HG03439 (cell line): ENCODE data around the gene NCOA3.
"Not testable (repeated sequence)": the region's sequence is repeated elsewhere in the genome, so short reads cannot be mapped to it uniquely, and the experiment has no call there.

Experiments
- ATAC-seq: cut with Tn5 transposase; IDR thresholded peaks from one replicate; pipeline ENCODE4 v1.9.1; 2021; ENCODE audit warnings: mild to moderate bottlenecking, moderate library complexity; ENCODE audit not compliant: unreplicated experiment

Gene NCOA3

DNA sequence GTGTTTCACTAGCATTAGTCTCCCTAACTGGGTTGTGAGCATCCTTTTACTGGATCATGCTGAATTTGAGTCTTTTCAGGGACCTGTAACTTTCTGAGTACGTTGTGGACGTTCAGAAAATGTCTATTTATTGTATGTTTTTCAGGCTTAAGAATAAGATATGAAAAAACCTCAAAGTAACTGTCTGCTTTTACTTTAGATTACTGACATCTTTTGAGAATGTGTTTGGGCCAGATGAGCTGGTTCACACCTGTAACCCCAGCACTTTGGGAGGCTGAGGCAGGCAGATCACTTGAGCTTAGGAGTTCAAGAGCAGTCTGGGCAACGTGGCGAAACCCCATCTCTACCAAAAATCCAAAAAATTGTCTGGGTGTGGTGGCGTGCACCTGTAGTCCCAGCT, 32.7 kb downstream of the NCOA3 start:
- ATAC-seq = no peak

DNA sequence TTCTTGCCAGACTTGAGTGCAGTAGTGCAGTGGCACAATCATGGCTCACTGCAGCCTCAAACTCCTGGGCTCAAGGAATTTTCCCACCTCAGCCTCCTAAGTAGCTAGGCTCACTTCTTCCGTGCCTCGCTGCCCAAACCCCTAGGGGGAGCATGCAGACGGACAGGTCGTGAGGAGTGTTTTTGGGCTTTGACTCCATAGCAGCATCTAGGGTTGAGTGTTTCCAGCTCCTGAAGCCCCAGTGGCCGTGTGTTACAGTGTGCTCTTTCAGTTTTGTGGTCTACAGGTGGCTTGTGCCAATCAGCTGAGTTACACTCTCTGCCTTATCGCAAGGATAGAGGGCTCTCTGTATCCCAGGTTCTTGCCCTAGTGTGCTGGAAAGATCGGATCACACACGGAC, 33.4 kb downstream of the NCOA3 start:
- ATAC-seq = no peak

DNA sequence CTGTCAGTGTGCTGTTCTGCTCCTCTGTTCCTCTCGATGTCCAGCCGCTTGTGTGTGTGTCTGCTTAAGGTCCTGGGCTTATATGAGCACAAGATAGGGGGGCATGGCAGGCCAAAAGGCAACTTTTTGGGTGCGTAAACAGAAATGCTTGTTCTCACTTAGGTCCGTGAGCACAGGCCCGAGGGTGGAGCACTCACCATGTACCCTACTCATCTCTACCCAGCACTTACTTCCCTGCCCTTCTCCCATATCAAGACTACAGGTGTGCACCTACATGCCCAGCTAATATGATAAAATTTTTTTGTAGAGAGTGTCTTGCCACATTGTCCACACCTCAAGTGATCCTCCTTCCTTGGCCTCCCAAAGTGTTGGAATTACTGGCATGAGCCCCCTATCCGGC, 34.3 kb downstream of the NCOA3 start:
- no peak for ATAC-seq

DNA sequence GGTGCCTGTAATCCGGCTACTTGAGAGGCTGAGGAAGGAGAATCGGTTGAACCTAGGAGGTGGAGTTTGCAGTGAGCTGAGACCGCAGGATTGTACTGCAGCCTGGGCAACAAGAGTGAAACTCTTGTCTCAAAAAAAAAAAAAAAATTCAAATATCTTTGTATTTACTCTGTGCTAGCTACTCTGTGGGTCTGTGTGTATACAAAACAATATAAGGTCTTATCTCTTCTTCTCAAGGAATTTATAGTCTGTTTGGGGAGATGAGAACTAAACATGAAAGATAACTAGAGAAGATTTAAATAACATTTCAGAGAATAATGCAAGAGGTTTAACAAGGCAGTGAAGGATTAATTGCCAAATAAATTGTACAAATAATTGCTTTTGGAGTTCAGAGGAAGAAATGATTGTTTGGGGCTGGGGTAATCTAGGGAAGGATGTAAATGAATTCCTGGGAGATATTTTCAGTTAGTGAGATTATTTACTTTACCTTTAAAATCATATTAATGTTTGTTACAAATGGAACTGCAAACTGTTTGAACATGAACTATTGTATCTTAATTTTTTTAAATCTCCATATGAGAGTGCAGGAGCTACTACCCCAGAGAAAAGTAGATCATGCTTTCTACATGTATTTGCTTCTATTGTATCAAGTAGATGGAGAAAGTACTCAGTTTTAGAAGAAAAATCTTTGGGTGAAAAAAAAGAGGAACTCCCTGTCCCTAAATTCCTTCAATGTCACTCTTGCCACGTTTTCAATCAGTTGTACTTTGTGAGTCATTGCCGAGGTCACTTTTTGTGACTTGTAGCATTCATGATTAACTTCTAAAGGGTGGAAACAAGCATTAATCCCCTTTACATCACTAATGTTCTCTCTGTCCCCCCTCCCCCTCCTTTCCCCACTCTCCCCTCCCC, 39.0 kb downstream of the NCOA3 start:
- ATAC-seq = no peak

DNA sequence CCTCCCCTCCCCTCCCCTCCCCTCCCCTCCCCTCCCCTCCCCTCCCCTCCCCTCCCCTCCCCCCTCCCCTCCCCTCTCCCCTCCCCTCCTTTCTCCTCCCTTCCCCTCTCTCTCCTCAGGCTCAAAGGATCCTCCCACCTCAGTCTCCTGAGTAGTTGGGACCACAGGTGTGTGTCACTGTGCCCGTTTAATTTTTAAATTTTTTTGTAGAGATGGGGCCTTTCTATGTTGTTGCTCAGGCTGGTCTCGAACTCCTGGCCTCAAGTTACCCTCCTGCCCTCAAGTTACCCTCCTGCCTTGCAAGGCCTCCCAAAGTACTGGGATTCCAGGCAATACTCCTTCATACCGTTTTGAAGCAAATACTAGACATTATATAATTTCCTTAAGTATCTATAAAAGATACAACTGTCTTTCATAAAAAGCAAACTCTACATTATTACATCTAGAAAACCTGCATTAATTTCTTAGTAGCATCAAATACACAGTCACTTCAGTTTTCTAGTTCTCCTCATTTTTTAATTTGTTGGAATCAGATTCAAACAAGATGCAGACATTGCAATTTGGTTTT, 39.8 kb downstream of the NCOA3 start:
- no peak for ATAC-seq

DNA sequence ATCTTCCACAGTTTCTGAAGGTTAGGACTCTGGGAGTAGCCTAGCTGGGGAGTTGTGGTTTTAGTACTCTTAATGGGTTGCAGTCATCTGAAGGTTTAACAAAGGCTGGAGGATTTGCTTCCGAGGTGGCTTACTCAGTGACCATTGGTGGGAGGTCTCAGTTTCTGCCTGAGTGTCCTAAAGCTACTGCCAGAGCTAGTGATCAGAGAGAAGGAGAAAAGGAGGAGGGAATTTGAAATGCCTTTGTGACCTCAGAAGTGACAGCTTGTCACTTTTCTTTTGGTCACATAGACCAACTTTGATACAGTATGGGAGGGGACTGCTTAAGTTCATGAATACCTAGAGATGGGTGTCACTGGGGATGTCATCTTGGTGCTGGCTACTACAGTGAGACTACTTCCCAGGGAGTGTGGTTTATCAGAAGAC, 41.3 kb downstream of the NCOA3 start:
- no peak for ATAC-seq

DNA sequence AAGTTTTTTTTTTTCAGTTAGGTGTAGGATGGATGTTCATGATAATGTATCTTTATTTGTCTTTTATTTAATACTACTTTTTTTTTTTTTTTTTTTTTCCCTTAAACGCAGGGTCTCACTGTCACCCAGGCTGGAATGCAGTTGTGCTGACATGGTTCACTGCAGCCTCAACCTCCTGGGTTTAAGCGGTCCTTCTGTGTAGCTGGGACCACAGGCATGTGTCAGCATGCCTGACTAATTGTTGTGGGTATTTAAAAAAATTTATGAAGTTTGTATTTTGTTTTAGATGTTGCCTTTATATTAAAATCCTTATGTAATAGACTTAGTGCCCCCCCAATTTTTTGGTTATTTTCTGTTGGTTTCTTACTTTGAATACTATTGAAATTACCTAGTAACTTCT, 42.6 kb downstream of the NCOA3 start:
- no peak for ATAC-seq

DNA sequence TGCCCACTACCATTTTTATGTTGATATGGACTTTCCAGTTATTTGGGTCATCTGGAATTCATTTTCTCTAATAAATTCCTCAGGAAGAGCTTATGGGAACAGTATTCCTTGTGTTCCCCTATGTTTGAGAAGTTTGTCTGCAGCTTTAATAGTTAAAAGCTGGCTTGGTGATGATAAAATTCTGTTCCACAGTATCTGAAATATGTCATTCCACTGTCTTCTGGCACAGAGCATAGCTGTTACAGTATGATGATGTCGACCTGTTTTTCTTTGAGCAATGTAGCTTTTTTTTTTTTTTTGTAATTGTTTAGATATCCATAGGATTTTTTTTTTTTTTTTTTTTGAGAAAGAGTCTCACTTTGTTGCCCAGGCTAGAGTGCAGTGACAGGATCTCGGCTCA, 43.2 kb downstream of the NCOA3 start:
- ATAC-seq = no peak

DNA sequence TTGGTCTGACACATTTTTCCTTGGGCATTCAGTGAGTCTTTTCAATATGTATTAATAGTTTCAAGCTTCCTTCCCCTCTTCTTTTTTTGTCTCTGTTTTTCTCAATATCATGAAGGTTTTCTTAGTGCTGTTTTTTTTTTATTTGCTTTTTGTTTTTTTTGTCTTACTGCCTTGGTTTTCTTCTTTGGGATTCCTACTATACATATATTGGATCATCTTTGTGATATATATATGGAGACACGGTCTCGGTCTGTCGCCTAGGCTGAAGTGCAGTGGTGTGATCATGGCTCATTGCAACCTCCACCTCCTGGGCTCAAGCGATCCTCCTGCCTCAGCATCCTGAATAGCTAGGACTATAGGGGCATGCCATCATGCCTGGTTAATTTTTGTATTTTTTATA, 43.8 kb downstream of the NCOA3 start:
- no peak for ATAC-seq

DNA sequence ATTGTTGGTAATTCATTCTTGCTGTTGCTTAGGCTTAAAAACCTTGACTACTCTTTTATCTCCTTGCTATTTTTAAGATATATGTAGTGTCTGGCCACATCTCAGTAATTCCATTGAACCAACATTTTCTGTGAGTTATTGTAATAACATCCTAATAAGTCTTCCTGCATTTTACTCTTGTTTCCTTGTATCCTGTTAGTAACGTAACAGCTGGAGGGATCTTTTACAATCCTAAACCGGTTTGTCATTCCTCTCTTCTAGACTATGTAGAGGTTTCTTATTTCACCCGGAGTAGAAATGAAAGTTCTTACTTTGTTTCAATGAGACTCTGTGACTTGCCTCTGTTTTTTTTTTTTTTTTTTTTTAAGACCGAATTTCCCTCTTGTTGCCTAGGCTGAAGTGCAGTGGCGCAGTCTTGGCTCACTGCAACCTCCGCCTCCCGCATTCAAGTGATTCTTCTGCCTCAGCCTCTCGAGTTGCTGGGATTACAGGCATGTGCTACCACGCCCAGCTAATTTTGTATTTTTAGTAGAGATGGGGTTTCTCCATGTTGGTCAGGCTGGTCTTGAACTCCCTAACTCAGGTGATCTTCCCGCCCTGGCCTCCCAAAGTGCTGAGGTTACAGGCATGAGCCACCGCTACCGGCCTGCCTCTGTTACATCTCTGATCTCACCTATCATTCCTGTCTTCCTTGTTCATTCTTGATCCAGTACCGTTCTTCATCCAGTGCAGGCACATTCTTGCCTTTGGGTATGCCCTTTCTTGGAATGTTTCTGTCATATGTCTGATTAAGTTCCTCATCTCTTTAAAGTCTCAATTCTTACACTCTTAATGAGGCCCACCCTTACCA, 44.7 kb downstream of the NCOA3 start:
- no peak for ATAC-seq

DNA sequence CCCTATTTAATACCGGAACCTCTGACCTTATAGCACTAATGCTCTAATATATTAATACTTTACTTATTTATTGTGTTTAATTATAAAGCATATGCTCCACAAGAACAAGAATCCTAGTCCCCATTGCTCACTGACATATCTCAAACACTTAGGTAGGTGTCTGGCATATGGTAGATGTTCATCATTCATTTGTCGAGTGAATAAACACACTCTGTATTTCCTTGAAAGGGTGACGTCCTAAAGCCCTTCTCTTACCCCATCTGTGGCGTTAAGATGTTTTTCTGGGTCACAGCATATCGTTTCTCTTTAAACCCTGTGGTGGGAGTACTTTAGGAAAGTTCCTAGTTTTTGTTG, 45.3 kb downstream of the NCOA3 start:
- no peak for ATAC-seq

DNA sequence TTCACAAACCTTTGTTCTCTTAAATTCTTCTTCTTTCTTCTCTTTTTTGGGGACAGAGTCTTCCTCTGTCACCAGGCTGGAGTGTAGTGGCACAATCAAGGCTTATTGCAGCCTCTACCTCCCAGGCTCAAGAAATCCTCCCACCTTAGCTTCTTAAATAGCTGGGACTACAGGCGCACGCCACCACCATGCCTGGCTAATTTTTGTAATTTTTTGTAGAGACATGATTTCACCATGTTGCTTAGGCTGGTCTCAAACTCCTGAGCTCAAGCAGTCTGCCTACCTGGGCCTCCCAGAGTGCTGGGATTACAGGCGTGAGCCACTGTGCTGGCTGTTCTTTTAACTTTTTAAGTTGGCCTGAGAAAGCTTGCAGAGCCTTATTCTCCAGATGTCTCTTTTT, 48.0 kb downstream of the NCOA3 start:
- no peak for ATAC-seq

DNA sequence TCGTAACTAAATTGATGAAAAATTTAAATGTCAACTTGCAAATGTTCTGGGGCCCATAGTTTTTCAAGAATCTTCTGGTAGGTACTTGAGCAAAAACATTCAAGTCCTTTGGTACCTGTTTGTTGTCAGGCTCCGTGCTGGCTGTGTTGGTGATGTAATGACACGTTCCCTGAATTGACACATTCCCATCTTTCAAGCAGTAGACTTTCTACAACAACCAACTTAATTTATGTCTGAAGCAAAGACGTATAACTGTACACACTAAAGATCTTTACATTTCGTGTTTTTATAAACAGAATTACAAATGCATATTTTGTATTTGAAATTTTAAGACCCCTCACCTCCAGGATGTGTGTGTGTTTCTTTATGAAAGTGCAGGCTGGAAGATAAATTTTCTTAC, 49.5 kb downstream of the NCOA3 start:
- no peak for ATAC-seq

DNA sequence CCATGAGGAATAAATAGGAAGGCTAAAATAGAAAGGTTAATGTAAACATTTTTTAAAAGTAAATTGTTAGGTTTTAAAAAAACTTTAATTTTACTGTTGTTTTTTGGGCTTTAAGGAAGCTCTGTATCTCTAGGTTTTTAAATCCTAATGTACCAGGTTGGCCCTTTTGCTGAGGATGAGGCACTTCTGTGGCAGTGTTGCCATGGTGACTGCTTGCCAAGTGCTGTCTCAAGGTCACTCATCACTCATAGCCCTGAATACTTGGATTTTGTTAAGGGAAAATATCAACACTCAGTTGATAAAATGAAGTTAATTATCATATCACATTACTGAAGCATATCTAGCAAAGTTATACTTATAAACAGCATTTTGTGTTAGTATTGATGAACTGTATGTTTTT, 50.2 kb downstream of the NCOA3 start:
- no peak for ATAC-seq

DNA sequence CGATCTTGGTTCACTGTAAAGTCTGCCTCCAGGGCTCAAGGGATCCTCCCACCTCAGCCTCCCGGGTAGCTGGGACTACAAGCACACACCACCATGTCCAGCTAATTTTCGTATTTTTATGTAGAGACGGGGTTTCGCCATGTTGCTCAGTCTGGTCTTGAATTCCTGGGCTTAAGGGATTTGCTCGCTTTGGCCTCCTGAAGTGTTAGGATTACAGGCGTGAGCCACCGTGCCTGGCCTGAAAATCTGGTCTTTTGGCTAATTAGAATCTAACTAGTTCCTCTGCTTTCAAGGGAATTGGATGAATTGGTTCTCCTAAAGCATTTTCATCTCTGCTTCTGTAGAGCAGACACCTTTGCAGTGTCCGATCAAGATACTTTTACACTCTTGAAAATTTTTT, 51.3 kb downstream of the NCOA3 start:
- ATAC-seq = no peak

DNA sequence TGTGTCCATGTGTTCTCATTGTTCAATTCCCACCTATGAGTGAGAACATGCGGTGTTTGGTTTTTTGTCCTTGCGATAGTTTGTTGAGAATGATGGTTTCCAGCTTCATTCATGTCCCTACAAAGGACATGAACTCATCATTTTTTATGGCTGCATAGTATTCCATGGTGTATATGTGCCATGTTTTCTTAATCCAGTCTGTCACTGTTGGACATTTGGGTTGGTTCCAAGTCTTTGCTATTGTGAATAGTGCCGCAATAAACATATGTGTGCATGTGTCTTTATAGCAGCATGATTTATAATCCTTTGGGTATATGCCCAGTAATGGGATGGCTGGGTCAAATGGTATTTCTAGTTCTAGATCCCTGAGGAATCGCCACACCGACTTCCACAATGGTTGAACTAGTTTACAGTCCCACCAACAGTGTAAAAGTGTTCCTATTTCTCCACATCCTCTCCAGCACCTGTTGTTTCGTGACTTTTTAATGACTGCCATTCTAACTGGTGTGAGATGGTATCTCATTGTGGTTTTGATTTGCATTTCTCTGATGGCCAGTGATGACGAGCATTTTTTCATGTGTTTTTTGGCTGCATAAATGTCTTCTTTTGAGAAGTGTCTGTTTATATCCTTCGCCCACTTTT, 52.0 kb downstream of the NCOA3 start:
- ATAC-seq = not testable (repeated sequence)

DNA sequence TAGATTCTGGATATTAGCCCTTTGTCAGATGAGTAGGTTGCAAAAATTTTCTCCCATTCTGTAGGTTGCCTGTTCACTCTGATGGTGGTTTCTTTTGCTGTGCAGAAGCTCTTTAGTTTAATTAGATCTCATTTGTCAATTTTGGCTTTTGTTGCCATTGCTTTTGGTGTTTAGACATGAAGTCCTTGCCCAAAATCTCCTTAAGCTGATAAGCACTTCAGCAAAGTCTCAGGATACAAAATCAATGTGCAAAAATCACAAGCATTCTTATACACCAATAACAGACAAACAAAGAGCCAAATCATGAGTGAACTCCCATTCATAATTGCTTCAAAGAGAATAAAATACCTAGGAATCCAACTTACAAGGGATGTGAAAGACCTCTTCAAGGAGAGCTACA, 52.6 kb downstream of the NCOA3 start:
- not testable (repeated sequence) for ATAC-seq

DNA sequence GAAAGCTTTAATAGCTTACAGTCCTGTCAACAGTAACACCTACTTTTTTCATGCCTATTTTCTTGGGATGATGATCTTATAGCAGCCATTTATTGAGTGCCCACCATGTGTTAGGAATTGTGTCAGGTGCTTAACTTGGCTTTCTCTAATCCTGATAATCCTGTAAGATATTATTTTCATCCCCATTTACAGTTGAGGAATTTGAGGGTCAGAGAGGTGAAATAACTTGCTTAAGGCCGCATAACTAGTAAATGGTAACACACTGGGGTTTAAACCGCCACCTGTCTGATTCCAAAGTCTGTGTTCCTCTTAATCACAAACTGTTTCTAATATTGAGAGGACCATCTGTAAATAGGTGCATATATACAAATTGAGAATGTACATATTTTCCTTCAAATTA, 55.5 kb downstream of the NCOA3 start:
- no peak for ATAC-seq

DNA sequence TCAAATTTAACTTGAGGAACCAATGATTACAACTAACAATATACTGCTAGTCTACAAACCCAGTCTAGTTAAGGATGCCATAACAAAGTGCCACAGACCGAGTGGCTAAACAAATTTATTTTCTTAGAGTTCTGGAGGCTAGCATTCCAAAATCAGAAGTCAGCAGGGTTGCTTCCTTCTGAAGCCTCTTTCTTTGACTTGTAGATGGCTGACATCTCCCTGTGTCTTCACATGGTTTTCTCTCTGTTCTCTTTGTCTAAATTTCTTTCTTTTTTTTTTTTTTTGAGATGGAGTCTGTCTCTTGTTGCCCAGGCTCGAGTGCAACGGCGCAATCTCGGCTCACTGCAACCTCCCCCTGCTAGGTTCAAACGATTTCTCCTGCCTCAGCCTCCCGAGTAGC, 56.1 kb downstream of the NCOA3 start:
- ATAC-seq = no peak

DNA sequence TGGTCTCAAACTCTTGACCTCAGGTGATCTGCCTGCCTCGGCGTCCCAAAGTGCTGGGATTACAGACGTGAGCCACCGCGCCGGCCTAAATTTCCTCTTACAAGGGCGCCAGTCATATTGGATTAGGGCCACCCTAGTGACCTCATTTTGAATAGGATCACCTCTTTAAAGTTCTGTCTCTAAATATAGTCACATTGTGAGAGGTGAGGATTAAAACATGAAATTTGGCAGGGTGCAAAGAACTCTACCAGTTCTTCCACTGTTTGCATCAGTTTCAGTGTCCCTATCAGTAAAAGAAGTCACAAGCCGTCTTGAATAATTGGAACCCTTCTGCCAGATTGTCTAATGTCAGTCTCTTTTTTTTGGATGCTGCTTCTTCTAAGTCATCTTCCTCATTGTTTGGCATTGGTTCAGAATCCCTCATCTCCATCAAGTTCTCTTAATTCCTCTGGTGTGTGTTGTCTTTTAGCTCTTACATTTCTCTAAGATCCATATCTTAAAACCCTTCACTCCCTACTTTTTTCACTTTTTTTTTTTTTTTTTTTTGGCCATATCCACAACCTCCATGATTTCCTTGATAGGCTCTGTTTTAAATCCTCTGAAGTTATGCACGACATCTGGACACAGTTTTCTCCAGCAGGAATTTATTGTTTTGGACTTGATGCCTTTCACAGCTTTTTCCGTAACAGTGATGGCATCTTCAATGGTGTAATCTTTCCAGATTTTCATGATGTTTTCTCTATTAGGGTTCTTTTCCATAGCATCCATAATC, 56.8 kb downstream of the NCOA3 start:
- ATAC-seq = no peak

DNA sequence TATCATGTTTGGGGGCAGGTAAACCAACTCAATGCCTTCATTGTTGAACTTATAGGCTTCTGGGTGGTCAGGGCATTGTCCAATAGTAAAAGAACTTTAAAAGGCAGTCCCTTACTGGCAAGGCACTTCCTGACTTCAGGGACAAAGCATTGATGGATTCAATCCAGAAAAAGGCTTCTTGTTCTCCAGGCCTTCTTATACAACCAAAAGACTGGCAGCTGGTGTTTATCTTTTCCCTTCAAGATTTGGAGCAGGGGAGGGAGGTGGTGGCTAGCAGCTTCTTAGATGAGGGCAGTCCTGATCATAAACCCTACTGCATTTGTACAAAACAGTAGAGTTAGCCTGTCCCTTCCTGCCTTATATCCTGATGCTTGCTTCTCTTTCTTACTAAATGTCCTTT, 57.5 kb downstream of the NCOA3 start:
- no peak for ATAC-seq
